Activated naive CD8-positive, alpha-beta T cell treated with anti-CD3 and anti-CD28 coated beads for 36 hours (primary cell): ENCODE measurements around the gene CA12. TPM values are rescaled to one million over a fixed set of nuclear protein-coding genes. Genes with fewer than 3 reads are reported as not detected.

Experiments used
- DNase-seq: peaks from one replicate; pipeline ENCODE4 v3.0.0; 2021
- H3K27ac Mint-ChIP-seq: one replicate; pipeline ENCODE4 v1.8.0; 2022; ENCODE audit warnings: mild to moderate bottlenecking, moderate library complexity, mixed read lengths
- H3K27me3 Mint-ChIP-seq: one replicate; pipeline ENCODE4 v1.8.0; 2022; ENCODE audit warnings: mild to moderate bottlenecking, mixed read lengths
- H3K36me3 Mint-ChIP-seq: one replicate; pipeline ENCODE4 v1.8.0; 2021; ENCODE audit warnings: mild to moderate bottlenecking, mixed read lengths
- H3K4me1 Mint-ChIP-seq: one replicate; pipeline ENCODE4 v1.8.0; 2021; ENCODE audit warnings: mixed read lengths
- H3K4me3 Mint-ChIP-seq: one replicate; pipeline ENCODE4 v1.8.0; 2022; ENCODE audit warnings: mild to moderate bottlenecking, moderate library complexity, mixed read lengths
- H3K9me3 Mint-ChIP-seq: one replicate; pipeline ENCODE4 v1.8.0; 2022; ENCODE audit warnings: mixed read lengths
- total RNA-seq, 2 experiments: library from RNA; stranded (reverse); gene quantifications; one replicate each; pipeline ENCODE4 v1.2.3, GENCODE V29; 2021

Gene CA12
- total RNA-seq, 2 experiments from 2014 or later = 0.39 TPM; not detected in 1

- DNase-seq = no peak
- Mint-ChIP-seq H3K4me1 (no peaks in the 10 kb centered on the region), H3K4me3 (no peak overlapping the region), H3K27me3 (no peaks in the 10 kb centered on the region), H3K27ac (no peak overlapping the region), H3K9me3 (no peaks in the 10 kb centered on the region), H3K36me3 (no peaks in the 10 kb centered on the region)
These were observed 73.2 kb downstream of the CA12 start for GRCh38 chr15:63308491-63308890.

GRCh38 chr15:63306492-63307073 lies 75.1 kb downstream of the CA12 start:
- Mint-ChIP-seq H3K4me3 (no peak overlapping the region), H3K4me1 (no peaks in the 10 kb centered on the region), H3K27me3 (no peaks in the 10 kb centered on the region), H3K9me3 (no peaks in the 10 kb centered on the region), H3K27ac (no peak overlapping the region), H3K36me3 (peaks cover 1% of the 10 kb centered on the region)
- DNase-seq = no peak

DNA sequence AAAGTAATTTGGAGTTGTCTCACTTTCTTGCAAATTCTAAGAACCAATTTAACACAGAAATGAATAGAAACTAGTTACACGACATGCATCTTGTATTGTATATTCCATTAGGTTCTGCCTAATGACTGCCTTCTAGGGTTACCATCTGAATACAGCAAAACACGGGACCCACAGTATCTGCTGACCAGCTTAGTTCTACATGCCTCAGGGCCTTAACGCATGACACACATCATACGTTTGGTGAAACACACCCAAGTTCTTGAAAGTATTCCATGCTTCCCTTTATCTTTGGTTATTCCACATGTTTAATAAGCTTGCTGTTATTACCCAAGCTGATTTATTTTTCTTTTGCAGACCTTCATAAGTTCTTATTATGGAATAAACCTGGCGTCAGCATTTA lies 76.4 kb downstream of the CA12 start:
- no peaks in the 10 kb centered on the region for H3K27me3 Mint-ChIP-seq
- no peaks in the 10 kb centered on the region for H3K9me3 Mint-ChIP-seq
- no peak overlapping the region for H3K27ac Mint-ChIP-seq
- DNase-seq = no peak
- H3K4me3 Mint-ChIP-seq = no peak overlapping the region
- peaks cover 1% of the 10 kb centered on the region for H3K36me3 Mint-ChIP-seq
- H3K4me1 Mint-ChIP-seq = peaks cover 10% of the 10 kb centered on the region

DNA sequence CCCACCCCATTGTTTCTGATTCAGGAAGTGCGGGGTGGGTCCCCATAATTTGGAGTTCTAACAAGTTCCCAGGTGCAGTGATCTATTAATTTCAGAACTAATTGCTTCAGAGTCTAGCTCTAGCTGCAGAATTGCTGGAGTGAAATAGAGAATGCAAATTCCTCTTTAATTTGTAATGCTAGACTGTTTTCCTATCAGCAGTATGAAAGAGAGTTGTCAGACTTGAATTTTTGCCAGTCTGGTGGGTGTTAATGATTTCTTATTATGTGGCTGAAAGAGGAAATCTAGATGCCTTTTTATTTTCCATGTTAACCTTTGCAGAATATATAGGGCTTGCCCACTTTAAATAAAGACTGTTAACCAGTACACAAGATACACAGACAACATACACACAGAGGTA lies 80.6 kb downstream of the CA12 start:
- Mint-ChIP-seq H3K4me1 (peaks cover 16% of the 10 kb centered on the region), H3K27me3 (no peaks in the 10 kb centered on the region)

GRCh38 chr15:63299943-63300575 lies 81.6 kb downstream of the CA12 start:
- Mint-ChIP-seq H3K27ac (no peak overlapping the region), H3K4me3 (no peak overlapping the region), H3K36me3 (peaks cover 11% of the 10 kb centered on the region), H3K4me1 (peaks cover 21% of the 10 kb centered on the region), H3K9me3 (no peaks in the 10 kb centered on the region), H3K27me3 (no peaks in the 10 kb centered on the region)
- no peak for DNase-seq

More for the DNA sequence above, 80.6 kb downstream of the CA12 start:
- no peak for DNase-seq
- Mint-ChIP-seq H3K36me3 (peaks cover 11% of the 10 kb centered on the region), H3K9me3 (no peaks in the 10 kb centered on the region), H3K4me3 (no peak overlapping the region), H3K27ac (no peak overlapping the region)

DNA sequence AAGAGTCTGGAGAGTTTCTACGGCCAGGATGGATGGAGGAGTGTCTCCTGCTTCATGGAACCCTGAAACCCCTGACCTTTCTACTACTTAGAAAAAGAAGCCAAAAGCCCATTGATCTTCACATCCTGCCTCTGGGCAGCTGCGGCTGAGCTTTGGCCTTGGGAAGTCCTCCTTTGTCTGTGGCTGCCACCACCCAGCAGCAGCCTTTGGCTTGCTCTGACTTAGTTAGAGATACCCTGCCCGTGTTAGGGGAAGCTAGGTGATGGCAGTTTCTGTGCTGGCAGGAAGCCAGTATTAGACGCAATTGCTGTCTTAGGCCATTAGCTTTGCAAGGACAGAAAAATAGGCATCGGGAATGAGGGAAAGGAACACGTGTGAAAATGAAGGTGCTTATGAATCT lies 85.5 kb downstream of the CA12 start:
- H3K27me3 Mint-ChIP-seq = no peaks in the 10 kb centered on the region
- no peak for DNase-seq
- H3K4me3 Mint-ChIP-seq = no peak overlapping the region
- H3K9me3 Mint-ChIP-seq = no peaks in the 10 kb centered on the region
- peaks cover 20% of the 10 kb centered on the region for H3K4me1 Mint-ChIP-seq
- H3K36me3 Mint-ChIP-seq = peaks cover 13% of the 10 kb centered on the region
- H3K27ac Mint-ChIP-seq = no peak overlapping the region

- Mint-ChIP-seq H3K9me3 (no peaks in the 10 kb centered on the region), H3K27me3 (no peaks in the 10 kb centered on the region), H3K4me3 (no peak overlapping the region), H3K27ac (no peak overlapping the region), H3K36me3 (peaks cover 13% of the 10 kb centered on the region), H3K4me1 (peaks cover 12% of the 10 kb centered on the region)
- no peak for DNase-seq
These were observed 86.3 kb downstream of the CA12 start for GRCh38 chr15:63295341-63295740.

- Mint-ChIP-seq H3K27ac (no peak overlapping the region), H3K9me3 (no peaks in the 10 kb centered on the region), H3K36me3 (peaks cover 13% of the 10 kb centered on the region), H3K27me3 (no peaks in the 10 kb centered on the region), H3K4me3 (no peak overlapping the region), H3K4me1 (peaks cover 9% of the 10 kb centered on the region)
- DNase-seq = no peak
These were observed 87.3 kb downstream of the CA12 start for GRCh38 chr15:63294359-63294758.

DNA sequence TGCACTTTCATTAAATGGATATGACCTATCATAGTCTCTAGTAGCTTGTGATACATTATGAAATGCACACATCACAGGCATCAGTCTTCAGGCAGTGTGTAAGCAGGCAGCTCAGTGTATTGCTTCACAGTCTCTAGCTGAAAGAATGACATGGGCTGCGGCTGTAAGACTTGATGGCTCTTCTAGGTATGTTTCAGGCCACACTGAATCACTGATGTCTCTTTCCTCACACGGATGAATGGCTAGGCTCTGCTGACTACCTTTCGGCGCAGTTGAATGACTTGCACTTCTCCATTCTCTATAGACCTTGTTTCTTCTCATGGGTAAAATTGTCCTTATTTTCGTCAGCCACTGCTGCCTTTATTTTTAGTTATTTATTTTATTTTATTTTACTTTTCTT lies 88.9 kb downstream of the CA12 start:
- H3K36me3 Mint-ChIP-seq = peaks cover 7% of the 10 kb centered on the region
- H3K27me3 Mint-ChIP-seq = no peaks in the 10 kb centered on the region

GRCh38 chr15:63292241-63292640 lies 89.4 kb downstream of the CA12 start:
- DNase-seq = no peak
- no peaks in the 10 kb centered on the region for H3K27me3 Mint-ChIP-seq
- no peak overlapping the region for H3K4me3 Mint-ChIP-seq
- H3K4me1 Mint-ChIP-seq = peaks cover 14% of the 10 kb centered on the region
- H3K9me3 Mint-ChIP-seq = no peaks in the 10 kb centered on the region
- no peak overlapping the region for H3K27ac Mint-ChIP-seq
- H3K36me3 Mint-ChIP-seq = peaks cover 6% of the 10 kb centered on the region

More for the DNA sequence above, 88.9 kb downstream of the CA12 start:
- DNase-seq = no peak
- H3K4me3 Mint-ChIP-seq = no peak overlapping the region
- no peak overlapping the region for H3K27ac Mint-ChIP-seq
- no peaks in the 10 kb centered on the region for H3K9me3 Mint-ChIP-seq
- peaks cover 14% of the 10 kb centered on the region for H3K4me1 Mint-ChIP-seq

GRCh38 chr15:63291507-63291906 lies 90.1 kb downstream of the CA12 start:
- Mint-ChIP-seq H3K9me3 (no peaks in the 10 kb centered on the region), H3K27ac (no peak overlapping the region), H3K4me3 (no peak overlapping the region), H3K27me3 (no peaks in the 10 kb centered on the region), H3K36me3 (peaks cover 6% of the 10 kb centered on the region), H3K4me1 (peaks cover 14% of the 10 kb centered on the region)
- no peak for DNase-seq

- Mint-ChIP-seq H3K9me3 (no peaks in the 10 kb centered on the region), H3K4me3 (no peak overlapping the region), H3K4me1 (peaks cover 5% of the 10 kb centered on the region), H3K36me3 (peaks cover 2% of the 10 kb centered on the region), H3K27ac (no peak overlapping the region), H3K27me3 (no peaks in the 10 kb centered on the region)
- DNase-seq = no peak
These were observed 92.8 kb downstream of the CA12 start for GRCh38 chr15:63288778-63289378.

DNA sequence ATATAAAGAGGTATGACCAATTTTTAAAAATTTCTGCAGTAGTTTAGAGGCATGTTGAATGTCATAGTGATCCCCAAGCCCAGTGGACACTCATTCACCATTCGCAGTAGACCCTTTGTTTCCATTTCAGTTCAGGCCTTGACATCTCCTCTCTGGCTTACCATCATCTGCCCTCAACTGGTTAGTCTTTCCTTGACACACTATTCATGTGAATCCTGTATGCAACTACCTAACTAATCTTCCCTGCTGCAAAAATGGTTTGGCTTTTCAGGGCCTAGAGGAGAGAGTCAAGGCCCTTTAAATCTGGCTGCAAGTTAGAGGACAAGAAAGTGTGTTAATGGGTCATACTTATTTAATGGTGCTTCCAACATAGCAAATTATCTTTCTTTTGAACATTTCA lies 93.3 kb downstream of the CA12 start:
- Mint-ChIP-seq H3K27ac (no peak overlapping the region), H3K36me3 (peaks cover 5% of the 10 kb centered on the region)

DNA sequence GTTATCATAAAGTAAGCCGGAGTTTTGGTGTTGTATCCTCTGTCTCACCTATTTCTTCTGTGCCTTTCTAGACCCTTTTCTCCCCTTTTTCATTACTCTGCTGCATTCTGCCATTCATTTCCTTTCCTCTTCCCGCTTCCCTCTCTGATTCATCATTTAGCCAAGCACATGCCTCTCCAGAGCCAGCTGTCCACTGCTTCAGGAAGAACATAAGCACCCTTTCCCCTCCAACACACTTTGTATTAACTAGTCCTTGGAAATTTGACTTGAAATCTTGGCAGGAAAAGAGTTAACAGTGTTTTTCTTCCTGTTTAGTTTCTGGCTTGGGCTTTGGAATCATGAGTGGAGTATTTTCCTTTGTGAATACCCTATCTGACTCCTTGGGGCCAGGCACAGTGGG lies 94.5 kb downstream of the CA12 start:
- no peaks in the 10 kb centered on the region for H3K27me3 Mint-ChIP-seq
- H3K4me3 Mint-ChIP-seq = no peak overlapping the region
- no peaks in the 10 kb centered on the region for H3K9me3 Mint-ChIP-seq
- DNase-seq = no peak
- peaks cover 7% of the 10 kb centered on the region for H3K36me3 Mint-ChIP-seq
- peaks cover 8% of the 10 kb centered on the region for H3K4me1 Mint-ChIP-seq
- H3K27ac Mint-ChIP-seq = no peak overlapping the region

More for the DNA sequence above, 93.3 kb downstream of the CA12 start:
- DNase-seq = no peak
- H3K4me1 Mint-ChIP-seq = peaks cover 5% of the 10 kb centered on the region
- H3K9me3 Mint-ChIP-seq = no peaks in the 10 kb centered on the region
- no peak overlapping the region for H3K4me3 Mint-ChIP-seq
- H3K27me3 Mint-ChIP-seq = no peaks in the 10 kb centered on the region

- Mint-ChIP-seq H3K27ac (no peak overlapping the region), H3K4me3 (no peak overlapping the region), H3K27me3 (no peaks in the 10 kb centered on the region), H3K36me3 (peaks cover 7% of the 10 kb centered on the region), H3K4me1 (peaks cover 14% of the 10 kb centered on the region), H3K9me3 (no peaks in the 10 kb centered on the region)
- no peak for DNase-seq
These were observed 97.3 kb downstream of the CA12 start for GRCh38 chr15:63284335-63284734.

DNA sequence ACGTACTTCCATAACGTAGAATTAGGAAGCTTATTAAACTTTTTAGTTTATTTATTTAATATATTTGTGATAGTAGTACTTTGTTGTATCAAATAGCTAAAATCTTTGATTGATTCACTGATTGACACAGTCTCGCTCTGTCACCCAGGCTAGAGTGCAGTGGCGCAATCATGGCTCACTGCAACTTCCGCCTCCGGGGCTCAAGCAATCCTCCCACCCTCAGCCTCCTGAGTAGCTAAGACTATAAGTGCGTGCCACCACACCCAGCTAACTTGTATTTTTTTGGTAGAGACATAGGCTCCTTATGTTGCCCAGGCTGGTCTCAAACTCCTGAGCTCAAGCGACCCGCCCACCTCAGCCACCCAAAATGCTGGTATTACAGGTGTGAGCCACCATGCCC lies 98.5 kb downstream of the CA12 start:
- Mint-ChIP-seq H3K4me1 (peaks cover 13% of the 10 kb centered on the region), H3K9me3 (no peaks in the 10 kb centered on the region), H3K27me3 (no peaks in the 10 kb centered on the region), H3K36me3 (peaks cover 7% of the 10 kb centered on the region), H3K4me3 (no peak overlapping the region), H3K27ac (no peak overlapping the region)
- no peak for DNase-seq
